Suprapubic skin (tissue), 4 donors: Measurements from ENCODE around the gene SPATS2. TPM values are rescaled to one million over a fixed set of nuclear protein-coding genes. Genes with fewer than 3 reads are reported as not detected.

Experiments used
- DNase-seq, 2 donors: peaks; one replicate each; pipeline ENCODE4 v3.0.0-alpha.2; 2019; ENCODE audit warnings: low spot score in 2 of 2
- H3K27ac ChIP-seq: fragments of 200-600 bp; sonication (generic); one replicate; pipeline ENCODE4 v1.5.1; 2019
- H3K27me3 ChIP-seq: fragments of 200-600 bp; sonication (generic); one replicate; pipeline ENCODE4 v1.5.1; 2019
- H3K36me3 ChIP-seq: fragments of 200-600 bp; sonication (generic); one replicate; pipeline ENCODE4 v1.5.1; 2019
- H3K4me1 ChIP-seq: fragments of 200-600 bp; sonication (generic); one replicate; pipeline ENCODE4 v1.5.1; 2019
- H3K4me3 ChIP-seq: fragments of 200-600 bp; sonication (generic); one replicate; pipeline ENCODE4 v1.5.1; 2019; ENCODE audit warnings: mild to moderate bottlenecking
- H3K9me3 ChIP-seq: fragments of 200-600 bp; sonication (generic); one replicate; pipeline ENCODE4 v1.5.1; 2019
- EP300 ChIP-seq: sonication (generic); formaldehyde crosslinking; IDR thresholded peaks from one replicate; pipeline ENCODE4 v1.6.1; 2017; ENCODE audit warnings: antibody characterized with exemption
- POLR2A ChIP-seq, 2 donors: fragments of 450-650 bp; IDR thresholded peaks; one replicate each; pipeline ENCODE4 v1.6.1; 2017; ENCODE audit warnings: antibody characterized with exemption in 2 of 2, mild to moderate bottlenecking in 2 of 2, moderate library complexity in 2 of 2
- POLR2AphosphoS5 ChIP-seq, 3 donors: sonication (generic); formaldehyde crosslinking; IDR thresholded peaks; one replicate each; pipeline ENCODE4 v1.6.1; 2017; ENCODE audit warnings: antibody characterized with exemption in 3 of 3
- WGBS: methylation state at CpG from one replicate; pipeline ENCODE4 v1.1.5; 2018; 5-methylcytosine and 5-hydroxymethylcytosine counted together
- total RNA-seq, 4 donors: library from RNA; depleted of rRNA; stranded (reverse); fragments of >200 nt; gene quantifications; one replicate each; pipeline ENCODE4 v1.1.0, GENCODE V29; 2016
- TF ChIP-seq, protein P1 (sequence below), 2 donors: fragments of 200-600 bp in 1 of 2; fragments of 450-650 bp in 1 of 2; sonication (generic) in 1 of 2; IDR thresholded peaks; one replicate each; pipeline ENCODE4 v1.5.1; 2016 to 2019; ENCODE audit warnings: antibody characterized with exemption in 2 of 2, mild to moderate bottlenecking in 1 of 2, moderate library complexity in 1 of 2

SPATS2 gene
- total RNA-seq, 4 donors from 2014 or later: 22.7 to 42.6 (median 27.2) TPM

DNA sequence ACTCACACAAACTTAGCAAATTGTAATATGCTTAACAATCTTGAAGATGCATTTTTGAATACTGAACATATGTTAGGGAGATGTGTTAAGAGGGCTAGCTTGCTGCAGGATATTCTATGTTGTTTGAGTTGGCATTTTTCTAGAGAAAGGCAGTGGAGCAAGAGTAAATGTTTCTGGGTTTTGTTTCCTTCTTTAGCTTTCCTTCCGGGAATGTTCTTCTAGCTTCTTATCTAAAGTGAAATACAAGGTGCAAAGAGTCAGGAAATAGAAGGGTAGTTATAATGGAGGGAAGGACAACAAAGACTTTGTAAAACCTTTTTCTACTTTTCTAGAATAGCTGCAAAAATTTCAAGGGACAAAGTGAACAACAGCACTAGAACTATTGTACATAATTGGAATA, 94.0 kb downstream of the SPATS2 start:
- Histone ChIP-seq H3K4me3 (no peak overlapping the region), H3K27ac (no peak overlapping the region), H3K36me3 (peaks cover 3% of the 10 kb centered on the region), H3K4me1 (peaks cover 2% of the 10 kb centered on the region), H3K27me3 (no peaks in the 10 kb centered on the region), H3K9me3 (no peaks in the 10 kb centered on the region)
- DNase-seq: no peak
- TF ChIP-seq POLR2A (IDR thresholded peaks at IDR 0.05): no peak
- no peak for TF ChIP-seq EP300
- TF ChIP-seq POLR2AphosphoS5 (IDR thresholded peaks at IDR 0.05): no peak
- TF ChIP-seq, protein P1, sequence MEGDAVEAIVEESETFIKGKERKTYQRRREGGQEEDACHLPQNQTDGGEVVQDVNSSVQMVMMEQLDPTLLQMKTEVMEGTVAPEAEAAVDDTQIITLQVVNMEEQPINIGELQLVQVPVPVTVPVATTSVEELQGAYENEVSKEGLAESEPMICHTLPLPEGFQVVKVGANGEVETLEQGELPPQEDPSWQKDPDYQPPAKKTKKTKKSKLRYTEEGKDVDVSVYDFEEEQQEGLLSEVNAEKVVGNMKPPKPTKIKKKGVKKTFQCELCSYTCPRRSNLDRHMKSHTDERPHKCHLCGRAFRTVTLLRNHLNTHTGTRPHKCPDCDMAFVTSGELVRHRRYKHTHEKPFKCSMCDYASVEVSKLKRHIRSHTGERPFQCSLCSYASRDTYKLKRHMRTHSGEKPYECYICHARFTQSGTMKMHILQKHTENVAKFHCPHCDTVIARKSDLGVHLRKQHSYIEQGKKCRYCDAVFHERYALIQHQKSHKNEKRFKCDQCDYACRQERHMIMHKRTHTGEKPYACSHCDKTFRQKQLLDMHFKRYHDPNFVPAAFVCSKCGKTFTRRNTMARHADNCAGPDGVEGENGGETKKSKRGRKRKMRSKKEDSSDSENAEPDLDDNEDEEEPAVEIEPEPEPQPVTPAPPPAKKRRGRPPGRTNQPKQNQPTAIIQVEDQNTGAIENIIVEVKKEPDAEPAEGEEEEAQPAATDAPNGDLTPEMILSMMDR (IDR thresholded peaks at IDR 0.05): no peak
- WGBS: 64% methylated on average over 1 of the region's 1 CpG

DNA sequence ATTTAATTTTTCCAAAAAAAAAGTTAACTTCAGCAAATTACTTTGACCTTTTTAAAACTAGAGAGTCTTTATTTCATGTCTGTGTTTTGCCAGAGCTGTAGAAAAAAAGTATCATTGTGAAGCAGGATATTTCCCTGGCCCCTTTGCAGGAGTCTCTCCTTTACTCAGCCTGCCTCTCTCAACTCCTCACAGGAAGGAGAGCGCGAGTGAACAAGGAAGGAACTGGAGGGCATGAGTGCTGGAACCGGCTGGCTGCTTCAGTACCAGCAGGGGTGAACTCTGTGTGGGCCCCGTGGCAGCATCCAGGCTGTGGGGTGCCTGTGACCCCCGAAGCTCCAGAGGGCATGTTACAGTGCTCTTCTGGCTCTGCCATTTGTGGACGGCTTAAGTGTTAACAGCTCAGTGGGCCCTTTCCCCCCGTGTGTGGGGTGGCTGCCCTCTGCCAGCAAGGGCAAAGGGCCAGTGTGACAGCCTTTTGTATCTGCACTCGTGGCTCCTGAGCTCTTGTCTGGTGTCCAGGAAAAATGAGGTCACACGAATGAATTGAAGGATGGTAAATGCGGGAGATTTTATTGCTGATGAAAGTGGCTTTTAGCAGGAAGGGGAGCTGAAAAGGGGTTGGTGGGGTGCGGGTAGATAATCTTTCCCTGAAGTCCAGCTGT, 95.0 kb downstream of the SPATS2 start:
- Histone ChIP-seq H3K27ac (no peak overlapping the region), H3K4me3 (no peak overlapping the region), H3K36me3 (peaks cover 3% of the 10 kb centered on the region), H3K4me1 (peaks cover 2% of the 10 kb centered on the region), H3K9me3 (no peaks in the 10 kb centered on the region), H3K27me3 (no peaks in the 10 kb centered on the region)
- no peak for DNase-seq
- TF ChIP-seq POLR2A (IDR thresholded peaks at IDR 0.05) (no peak), POLR2AphosphoS5 (IDR thresholded peaks at IDR 0.05) (no peak), EP300 (no peak)
- TF ChIP-seq, protein P1 (IDR thresholded peaks at IDR 0.05): no peak
- 37% methylated on average over 10 of the region's 11 CpGs for WGBS

DNA sequence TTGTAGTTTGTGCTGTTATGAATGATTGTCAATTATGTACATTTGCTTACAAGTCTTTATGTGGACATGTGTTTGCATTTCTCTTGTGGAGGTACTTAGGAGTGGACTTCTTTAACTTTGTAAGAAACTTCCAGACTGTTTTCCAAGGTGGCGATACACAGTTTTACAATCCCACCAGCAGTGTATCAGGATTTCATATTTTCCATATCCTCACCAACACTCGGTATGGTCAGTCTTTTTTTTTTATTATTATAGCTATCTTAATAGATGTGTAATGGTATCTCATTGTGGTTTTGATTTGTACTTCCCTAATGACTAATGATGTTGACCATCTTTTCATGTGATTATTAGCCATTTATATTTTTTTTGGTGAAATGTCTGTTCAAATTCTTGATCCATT, 97.9 kb downstream of the SPATS2 start:
- TF ChIP-seq EP300: no peak
- TF ChIP-seq, protein P1 (IDR thresholded peaks at IDR 0.05): no peak
- no peak for TF ChIP-seq POLR2A (IDR thresholded peaks at IDR 0.05)
- no peak for TF ChIP-seq POLR2AphosphoS5 (IDR thresholded peaks at IDR 0.05)
- Histone ChIP-seq H3K36me3 (peaks cover 3% of the 10 kb centered on the region), H3K27me3 (no peaks in the 10 kb centered on the region), H3K4me1 (peaks cover 2% of the 10 kb centered on the region), H3K27ac (no peak overlapping the region), H3K9me3 (no peaks in the 10 kb centered on the region), H3K4me3 (no peak overlapping the region)
- WGBS: 98% methylated on average over 2 of the region's 2 CpGs
- DNase-seq: no peak

DNA sequence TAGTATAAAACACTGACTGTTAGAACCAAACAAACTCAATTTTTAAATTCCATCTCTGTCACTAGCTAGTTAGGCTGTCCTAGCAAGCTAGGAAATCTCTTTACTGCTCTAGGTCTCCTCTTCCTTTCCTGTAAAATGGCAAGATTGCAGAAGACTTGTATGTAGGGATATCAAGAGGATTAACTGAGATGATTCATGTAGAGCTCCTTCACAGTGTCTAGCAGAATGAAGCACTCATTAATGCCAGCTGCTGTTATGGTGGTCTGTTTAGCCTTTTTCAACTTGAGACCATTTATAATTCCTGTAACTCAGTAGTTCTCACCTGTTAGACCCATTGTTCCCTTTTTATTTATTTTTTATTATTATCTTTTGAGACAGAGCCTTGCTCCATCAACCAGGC, 103.7 kb downstream of the SPATS2 start:
- H3K4me1 ChIP-seq: no peaks in the 10 kb centered on the region
- H3K27ac ChIP-seq: no peak overlapping the region
- H3K36me3 ChIP-seq: peaks cover 4% of the 10 kb centered on the region
- no peak for TF ChIP-seq POLR2AphosphoS5 (IDR thresholded peaks at IDR 0.05)
- no peak for TF ChIP-seq POLR2A (IDR thresholded peaks at IDR 0.05)
- TF ChIP-seq EP300: no peak
- TF ChIP-seq, protein P1 (IDR thresholded peaks at IDR 0.05): no peak
- no peaks in the 10 kb centered on the region for H3K27me3 ChIP-seq
- no peaks in the 10 kb centered on the region for H3K9me3 ChIP-seq
- H3K4me3 ChIP-seq: no peak overlapping the region
- DNase-seq: no peak

DNA sequence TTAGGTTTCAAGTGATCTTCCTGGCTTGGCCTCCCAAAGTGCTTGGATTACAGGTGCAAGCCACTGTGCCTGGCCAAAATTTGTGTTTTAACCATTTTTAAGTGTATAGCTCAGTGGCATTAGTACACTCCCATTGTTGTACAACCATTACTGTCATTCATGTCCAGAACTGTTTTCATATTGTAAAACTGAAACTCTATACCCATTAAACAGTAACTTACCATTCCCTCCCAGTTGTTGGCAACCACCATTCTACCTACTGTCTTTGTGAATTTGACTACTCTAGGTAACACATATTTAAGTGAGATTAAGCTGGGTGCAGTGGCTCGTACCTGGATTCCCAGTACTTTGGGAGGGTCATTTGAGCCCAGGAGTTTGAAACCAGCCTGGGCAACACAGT, 104.3 kb downstream of the SPATS2 start:
- no peak for DNase-seq
- Histone ChIP-seq H3K9me3 (no peaks in the 10 kb centered on the region), H3K4me1 (no peaks in the 10 kb centered on the region), H3K27ac (no peak overlapping the region), H3K27me3 (no peaks in the 10 kb centered on the region), H3K4me3 (no peak overlapping the region), H3K36me3 (peaks cover 6% of the 10 kb centered on the region)
- TF ChIP-seq POLR2A (IDR thresholded peaks at IDR 0.05) (no peak), POLR2AphosphoS5 (IDR thresholded peaks at IDR 0.05) (no peak), EP300 (no peak)
- TF ChIP-seq, protein P1 (IDR thresholded peaks at IDR 0.05): no peak
- WGBS: 100% methylated on average over 1 of the region's 1 CpG
